ENCODE measurements around the gene NEURL1B. TPM values are rescaled to one million over a fixed set of nuclear protein-coding genes. Genes with fewer than 3 reads are reported as not detected.

Gene NEURL1B
- total RNA-seq, 4 donors from 2014 or later: 11.9 to 18.8 (median 15.6) TPM

DNA sequence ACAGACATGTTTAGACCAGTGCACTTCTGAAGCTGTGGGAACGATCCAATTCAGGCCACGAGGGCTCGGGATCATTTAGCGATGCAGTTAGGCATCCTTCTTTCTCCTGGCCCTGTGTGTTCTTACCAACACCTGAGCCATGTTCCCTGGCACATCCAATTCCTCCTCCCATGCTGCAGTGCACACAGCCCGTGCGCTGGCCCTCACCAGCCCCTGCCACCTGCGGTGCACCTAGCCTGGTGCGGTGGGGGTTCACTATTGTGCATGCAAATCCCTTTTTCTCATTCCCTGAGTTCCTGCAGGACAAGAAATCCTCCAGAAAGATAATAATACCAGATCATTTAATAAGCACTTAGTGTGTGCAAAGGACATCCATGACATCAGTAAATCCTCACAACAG, 53.5 kb downstream of the NEURL1B start:
- Histone ChIP-seq H3K27me3 (no peaks in the 10 kb centered on the region), H3K4me3 (no peak overlapping the region), H3K36me3 (peaks cover 0 to 13% (median 0%) of the 10 kb centered on the region in 3 donors), H3K27ac (peak overlapping the region in 3 of 4 donors; percentile 74 to 84 (median 83)), H3K4me1 (peaks cover 12 to 68% (median 22%) of the 10 kb centered on the region in 3 donors), H3K9me3 (no peaks in the 10 kb centered on the region)
- WGBS, 2 donors: 85 to 89% methylated on average over 8 of the region's 8 CpGs
- DNase-seq: no peak
- no peak for TF ChIP-seq POLR2A (IDR thresholded peaks at IDR 0.05)
- TF ChIP-seq, protein P1, sequence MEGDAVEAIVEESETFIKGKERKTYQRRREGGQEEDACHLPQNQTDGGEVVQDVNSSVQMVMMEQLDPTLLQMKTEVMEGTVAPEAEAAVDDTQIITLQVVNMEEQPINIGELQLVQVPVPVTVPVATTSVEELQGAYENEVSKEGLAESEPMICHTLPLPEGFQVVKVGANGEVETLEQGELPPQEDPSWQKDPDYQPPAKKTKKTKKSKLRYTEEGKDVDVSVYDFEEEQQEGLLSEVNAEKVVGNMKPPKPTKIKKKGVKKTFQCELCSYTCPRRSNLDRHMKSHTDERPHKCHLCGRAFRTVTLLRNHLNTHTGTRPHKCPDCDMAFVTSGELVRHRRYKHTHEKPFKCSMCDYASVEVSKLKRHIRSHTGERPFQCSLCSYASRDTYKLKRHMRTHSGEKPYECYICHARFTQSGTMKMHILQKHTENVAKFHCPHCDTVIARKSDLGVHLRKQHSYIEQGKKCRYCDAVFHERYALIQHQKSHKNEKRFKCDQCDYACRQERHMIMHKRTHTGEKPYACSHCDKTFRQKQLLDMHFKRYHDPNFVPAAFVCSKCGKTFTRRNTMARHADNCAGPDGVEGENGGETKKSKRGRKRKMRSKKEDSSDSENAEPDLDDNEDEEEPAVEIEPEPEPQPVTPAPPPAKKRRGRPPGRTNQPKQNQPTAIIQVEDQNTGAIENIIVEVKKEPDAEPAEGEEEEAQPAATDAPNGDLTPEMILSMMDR (IDR thresholded peaks at IDR 0.05): no peak
- intact Hi-C loops (cut with DNase I): no loop called here

DNA sequence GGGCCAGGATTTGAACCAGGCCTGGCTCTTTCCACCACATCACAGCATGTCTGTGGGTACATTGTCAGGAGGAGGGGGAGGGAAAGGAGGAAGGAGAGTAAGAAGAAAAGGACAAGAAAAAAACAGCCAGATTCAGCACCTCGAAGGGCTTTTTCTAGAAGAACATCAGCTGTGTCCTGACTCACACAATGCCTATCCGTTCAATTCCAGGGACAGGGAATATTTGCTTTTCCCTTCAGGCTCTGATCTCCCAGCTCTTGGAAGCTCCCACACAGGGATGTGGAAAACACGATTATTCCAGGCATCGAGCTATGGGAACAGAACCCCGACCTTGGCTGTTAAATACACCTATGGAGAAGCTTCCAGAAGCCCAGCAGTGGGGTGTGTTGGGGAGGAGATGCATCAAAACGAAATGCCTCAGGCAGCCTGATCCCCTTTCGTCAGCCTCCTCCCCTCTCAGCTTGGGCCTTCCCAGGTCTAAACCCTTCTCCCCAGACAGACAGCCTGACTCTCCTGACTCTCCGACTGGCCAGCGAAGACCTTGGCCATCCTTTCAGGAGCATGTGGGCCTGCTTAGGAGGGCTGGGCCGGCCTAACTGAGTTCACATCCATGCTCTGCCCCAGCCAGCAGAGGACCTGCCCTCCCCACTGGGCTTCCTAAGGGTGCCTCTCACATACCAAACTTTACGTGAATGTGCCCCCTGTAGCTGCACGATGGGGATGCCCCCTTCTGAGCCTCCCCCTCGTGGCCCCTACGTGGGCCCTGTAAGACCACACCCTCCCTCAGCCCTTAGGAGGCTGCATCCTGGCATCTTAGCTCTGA, 54.4 kb downstream of the NEURL1B start:
- Histone ChIP-seq H3K9me3 (no peaks in the 10 kb centered on the region), H3K4me1 (peaks cover 12 to 70% (median 25%) of the 10 kb centered on the region in 3 donors), H3K27me3 (no peaks in the 10 kb centered on the region), H3K27ac (peak overlapping the region; percentile 28 to 84 (median 78)), H3K36me3 (peaks cover 0 to 4% (median 0%) of the 10 kb centered on the region in 3 donors), H3K4me3 (no peak overlapping the region)
- intact Hi-C loops (cut with DNase I): loop anchor here (5.0 kb wide), 1 partner anchor 233 kb away; no protein-coding TSS in a partner anchor
- TF ChIP-seq POLR2A (IDR thresholded peaks at IDR 0.05): no peak
- TF ChIP-seq, protein P1 (IDR thresholded peaks at IDR 0.05): no peak
- no peak for DNase-seq
- WGBS, 2 donors: 48 to 71% methylated on average over 12 to 14 of the region's 14 CpGs

GRCh38 chr5:172696171-172696849, 55.2 kb downstream of the NEURL1B start:
- intact Hi-C loops (cut with DNase I): loop anchor here (5.0 kb wide), 1 partner anchor 234 kb away; no protein-coding TSS in a partner anchor
- 39 to 83% methylated on average over 4 to 5 of the region's 20 CpGs for WGBS, 2 donors

DNA sequence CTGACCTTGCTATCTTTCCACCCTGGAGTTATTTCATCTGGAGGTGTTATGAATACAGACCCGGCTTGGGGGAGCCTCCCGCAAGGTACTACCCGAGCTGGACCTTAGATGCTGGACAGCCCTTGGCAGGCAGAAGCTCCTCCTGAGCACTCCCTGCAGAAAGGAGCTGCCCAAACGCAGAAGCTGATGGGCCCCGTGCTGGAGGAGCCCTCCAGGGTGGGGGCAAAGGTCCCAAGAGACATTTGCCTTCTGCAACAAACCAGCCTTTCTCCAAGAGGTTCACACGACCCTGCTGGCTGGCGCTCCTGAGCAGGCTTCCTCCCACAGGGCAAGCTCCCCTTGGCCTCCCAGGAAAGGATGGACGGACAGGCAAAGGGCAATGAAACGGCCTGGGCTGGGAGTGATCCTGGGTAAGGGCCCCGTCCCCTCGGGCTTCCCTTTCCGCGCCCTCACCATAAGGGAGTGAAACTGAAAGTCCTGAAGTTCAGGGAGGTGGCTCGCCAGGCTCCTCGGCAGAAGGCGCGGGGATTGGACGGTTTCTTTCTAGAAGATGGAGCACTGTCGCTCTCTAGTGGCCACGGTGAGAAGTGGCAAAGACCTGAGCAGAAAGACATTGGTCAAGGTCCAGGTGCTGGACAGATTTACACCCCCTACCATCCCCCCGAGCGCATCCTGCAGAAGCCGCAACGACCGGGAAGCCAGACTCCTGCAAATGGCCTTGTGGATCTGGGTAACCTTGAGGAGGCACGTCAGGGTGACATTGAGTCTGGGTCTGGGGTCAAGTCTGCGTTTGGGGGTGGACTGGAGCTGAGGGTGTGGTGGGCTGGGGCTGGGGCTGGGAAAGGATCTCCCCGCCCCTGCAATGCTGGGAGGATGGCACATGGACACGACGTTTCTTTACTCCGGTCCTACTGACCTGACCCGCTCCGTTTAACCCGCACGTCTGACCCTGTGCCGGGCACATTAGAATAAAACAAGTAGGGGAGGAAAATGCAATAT, 56.4 kb downstream of the NEURL1B start:
- Histone ChIP-seq H3K27ac (peak overlapping the region; percentile 74 to 84 (median 79)), H3K9me3 (no peaks in the 10 kb centered on the region), H3K4me3 (peak overlapping the region; percentile 47 to 66 (median 56)), H3K27me3 (peaks cover 0 to 9% (median 0%) of the 10 kb centered on the region in 4 donors), H3K4me1 (peaks cover 12 to 80% (median 29%) of the 10 kb centered on the region in 3 donors), H3K36me3 (no peaks in the 10 kb centered on the region)
- TF ChIP-seq POLR2A (IDR thresholded peaks at IDR 0.05): peak in 2 of 4 donors; percentile 17 to 25
- TF ChIP-seq, protein P1 (IDR thresholded peaks at IDR 0.05): peak; percentile 87 to 97 (median 95)
- 13 to 51% methylated on average over 6 to 17 of the region's 36 CpGs for whole genome bisulfite sequencing, 2 donors
- intact Hi-C loops (cut with DNase I): loop anchor here (2.0 to 5.0 kb wide), 2 partner anchors 219 to 235 kb away; no protein-coding TSS in a partner anchor
- peak; percentile 44 for DNase-seq

More at GRCh38 chr5:172696171-172696849, 55.2 kb downstream of the NEURL1B start:
- no peak for DNase-seq
- H3K9me3 ChIP-seq: no peaks in the 10 kb centered on the region
- H3K36me3 ChIP-seq: no peaks in the 10 kb centered on the region
- H3K27me3 ChIP-seq: no peaks in the 10 kb centered on the region
- TF ChIP-seq, protein P1 (IDR thresholded peaks at IDR 0.05): no peak
- no peak for TF ChIP-seq POLR2A (IDR thresholded peaks at IDR 0.05)
- peak overlapping the region in 2 of 4 donors; percentile 55 to 66 for H3K4me3 ChIP-seq
- peaks cover 12 to 79% (median 29%) of the 10 kb centered on the region in 3 donors for H3K4me1 ChIP-seq
- H3K27ac ChIP-seq: peak overlapping the region; percentile 74 to 84 (median 79)
